NCI-H1694 treated with DMSO at 0.1 percent for 48 hours (cell line): ENCODE measurements around the gene ERBB2.
A peak's percentile ranks its signal among the peaks of the same experiment; 100 is the strongest.
"Not testable (repeated sequence)": the region's sequence is repeated elsewhere in the genome, so short reads cannot be mapped to it uniquely, and the experiment has no call there.

ENCODE experiments used
- DNase-seq: peaks from one replicate; lab custom pipeline; 2025; lab: John Stamatoyannopoulos, UW

ERBB2 gene

DNA sequence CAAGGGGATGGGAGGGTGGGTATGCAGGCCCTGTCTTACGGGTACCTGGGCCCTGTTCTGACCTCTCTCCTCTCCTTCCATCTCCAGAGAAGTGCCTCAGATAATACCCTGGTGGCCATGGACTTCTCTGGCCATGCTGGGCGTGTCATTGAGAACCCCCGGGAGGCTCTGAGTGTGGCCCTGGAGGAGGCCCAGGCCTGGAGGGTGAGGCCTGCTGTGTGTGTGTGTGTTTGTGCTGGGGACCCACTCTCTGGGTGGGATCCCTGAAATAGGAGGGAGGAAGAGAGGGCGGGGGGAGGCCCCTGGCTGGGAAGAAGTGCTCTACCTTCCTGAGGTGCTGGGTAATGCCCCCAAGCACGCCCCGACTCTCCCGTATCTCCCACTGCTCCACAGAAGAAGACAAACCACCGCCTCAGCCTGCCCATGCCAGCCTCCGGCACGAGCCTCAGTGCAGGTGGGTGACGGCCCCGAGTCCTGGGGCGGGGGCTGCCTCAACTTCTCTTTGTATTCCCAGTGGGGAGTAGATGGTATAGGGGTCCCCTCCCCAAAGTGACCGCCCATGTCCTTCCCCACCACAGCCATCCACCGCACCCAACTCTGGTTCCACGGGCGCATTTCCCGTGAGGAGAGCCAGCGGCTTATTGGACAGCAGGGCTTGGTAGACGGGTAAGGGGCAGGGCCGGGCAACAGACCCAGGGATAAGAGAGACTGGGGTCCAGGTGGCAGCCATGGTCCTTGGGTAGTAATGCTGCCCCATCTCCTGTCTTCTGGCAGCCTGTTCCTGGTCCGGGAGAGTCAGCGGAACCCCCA lies 45.7 kb downstream of the ERBB2 start:
- no peak for DNase-seq

DNA sequence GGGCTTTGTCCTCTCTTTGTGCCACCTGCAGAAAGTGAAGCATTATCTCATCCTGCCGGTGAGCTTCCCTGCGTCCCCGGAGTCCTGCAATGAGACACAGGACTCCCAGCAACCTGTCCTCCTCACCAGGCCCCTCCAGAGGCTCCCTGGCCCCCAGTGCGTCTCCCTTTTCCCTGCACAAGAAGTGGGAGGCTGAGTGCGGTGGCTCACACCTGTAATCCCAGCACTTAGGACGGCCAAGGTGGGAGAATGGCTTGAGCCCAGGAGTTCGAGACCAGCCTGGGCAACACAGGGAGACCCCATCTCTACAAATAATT lies 46.2 kb downstream of the ERBB2 start:
- no peak for DNase-seq

DNA sequence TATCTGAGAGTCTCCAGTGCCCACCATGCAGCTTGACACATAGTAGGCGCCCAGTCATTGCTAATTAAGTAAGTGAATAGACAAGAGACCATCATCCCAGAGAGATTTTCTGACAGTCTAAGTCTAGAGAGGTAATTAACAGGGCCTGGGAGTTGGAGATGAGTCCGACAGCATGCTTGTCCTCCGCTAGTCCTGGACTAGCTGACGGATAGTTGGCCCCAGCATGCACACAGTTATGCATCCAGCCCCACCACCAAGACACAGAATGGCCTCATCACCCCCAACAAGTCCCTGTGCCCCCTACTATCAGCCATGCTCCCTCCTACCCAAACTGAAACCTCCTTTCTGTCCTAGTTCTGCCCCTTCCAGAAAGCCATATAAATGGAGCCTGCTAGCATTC lies 47.9 kb downstream of the ERBB2 start:
- DNase-seq: no peak

DNA sequence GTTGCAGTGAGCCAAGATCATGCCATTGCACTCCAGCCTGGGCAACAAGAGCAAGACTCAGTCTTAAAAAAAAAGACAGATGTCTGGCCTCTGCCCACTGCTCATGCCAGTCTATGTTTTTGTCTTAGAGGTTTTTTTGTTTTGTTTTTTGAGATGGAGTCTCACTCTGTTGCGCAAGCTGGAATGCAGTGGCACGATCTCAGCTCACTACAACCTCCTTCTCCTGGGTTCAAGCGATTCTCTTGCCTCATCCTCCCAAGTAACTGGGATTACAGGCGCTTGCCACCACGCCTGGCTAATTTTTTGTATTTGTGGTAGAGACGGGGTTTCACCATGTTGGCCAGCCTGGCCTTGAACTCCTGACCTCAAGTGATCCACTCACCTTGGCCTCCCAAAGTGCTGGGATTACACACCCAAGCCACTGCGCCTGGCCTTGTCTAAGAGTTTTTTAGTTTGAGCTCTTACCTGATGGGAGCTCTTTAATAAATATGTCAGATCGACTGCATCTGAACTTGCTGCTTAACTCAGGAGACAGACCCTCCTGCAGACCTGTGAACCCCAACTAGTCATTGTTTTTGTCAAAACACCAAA lies 48.7 kb downstream of the ERBB2 start:
- DNase-seq: not testable (repeated sequence)

DNA sequence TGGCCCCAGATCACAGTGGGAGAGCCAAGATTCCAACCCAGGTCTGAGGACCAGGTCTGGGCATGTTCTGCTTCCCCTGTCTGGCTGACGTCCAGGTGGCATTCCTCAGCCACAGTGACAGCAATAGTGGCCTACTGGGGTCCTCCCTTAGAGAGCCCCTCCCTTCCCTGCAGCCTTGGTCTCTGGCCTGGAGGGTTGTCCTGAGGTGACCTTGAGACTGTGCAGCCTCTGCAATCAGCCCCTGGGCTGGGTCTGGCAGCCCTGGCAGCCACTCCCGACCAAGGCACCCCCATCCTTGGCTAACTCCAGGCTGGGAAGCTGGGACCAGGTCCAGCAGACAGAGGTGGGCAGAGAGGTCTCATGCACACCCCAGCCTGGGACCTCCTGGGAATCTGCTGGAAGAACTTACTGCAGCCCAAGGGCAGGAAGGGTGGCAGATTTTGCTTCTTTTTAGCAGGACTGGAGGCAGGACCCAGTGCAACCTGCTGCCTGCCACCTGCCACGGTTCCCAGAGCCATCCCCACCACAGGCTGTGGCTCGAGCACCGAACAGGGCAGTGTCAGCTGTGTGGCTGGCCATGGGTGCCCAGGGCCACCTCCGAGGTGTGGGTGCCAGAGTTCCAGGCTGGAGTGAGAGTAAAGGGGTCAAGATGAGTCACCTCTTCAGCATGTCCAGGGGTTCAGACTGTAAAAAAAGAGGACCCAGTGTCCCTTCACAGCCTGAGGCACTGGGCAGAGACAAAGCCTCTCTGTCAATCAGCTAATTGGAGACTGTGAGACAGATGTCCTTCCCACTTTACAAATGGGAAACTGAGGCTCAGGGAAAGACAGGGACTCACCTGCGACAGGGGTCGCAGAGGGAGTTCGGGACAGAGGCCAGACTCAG lies 50.5 kb downstream of the ERBB2 start:
- DNase-seq: no peak

DNA sequence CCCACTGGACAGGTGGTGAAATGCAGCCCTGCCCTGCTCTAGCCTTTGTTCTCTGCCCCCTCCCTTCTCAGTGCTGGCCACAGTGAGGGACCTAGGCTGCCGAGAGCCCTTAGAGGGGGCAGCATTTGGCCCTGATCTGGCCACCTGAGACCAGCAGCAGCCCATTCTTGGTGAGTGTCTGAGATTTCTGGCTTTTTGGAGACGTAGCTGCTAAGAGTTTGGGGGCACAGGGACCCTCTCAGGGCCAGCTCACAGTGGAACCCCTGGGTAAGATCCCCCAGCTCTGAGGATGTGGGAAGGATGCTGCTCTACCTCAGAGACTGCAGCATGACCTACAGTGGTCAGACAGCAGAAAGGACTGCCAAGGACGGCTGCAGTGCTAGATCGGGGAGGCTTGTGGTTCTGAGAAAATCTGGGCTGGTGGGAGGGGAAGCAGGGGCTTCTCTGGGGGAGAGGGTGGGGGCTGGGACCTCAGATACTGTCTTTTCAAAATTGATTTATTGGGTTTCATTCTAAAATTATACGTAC lies 51.2 kb downstream of the ERBB2 start:
- no peak for DNase-seq

DNA sequence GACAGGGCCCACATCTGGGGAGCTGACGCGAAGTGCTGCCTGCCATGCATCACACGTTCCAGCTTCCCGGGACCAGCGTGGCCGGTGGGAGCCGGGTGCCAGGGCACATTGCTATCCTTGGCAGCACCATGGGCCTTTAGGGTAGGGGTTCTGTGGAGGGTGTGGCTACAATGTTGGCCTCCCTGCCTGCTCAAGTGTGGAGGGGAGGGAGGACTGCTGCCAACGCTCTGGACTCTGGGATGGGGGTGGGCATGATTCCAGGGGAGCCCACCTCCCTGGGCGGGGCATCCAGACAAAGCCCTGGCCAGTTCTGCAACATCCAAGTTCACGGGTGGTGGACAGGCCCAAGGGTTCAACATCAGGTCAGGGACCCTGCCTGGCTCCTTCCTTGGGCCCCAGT lies 51.8 kb downstream of the ERBB2 start:
- no peak for DNase-seq

DNA sequence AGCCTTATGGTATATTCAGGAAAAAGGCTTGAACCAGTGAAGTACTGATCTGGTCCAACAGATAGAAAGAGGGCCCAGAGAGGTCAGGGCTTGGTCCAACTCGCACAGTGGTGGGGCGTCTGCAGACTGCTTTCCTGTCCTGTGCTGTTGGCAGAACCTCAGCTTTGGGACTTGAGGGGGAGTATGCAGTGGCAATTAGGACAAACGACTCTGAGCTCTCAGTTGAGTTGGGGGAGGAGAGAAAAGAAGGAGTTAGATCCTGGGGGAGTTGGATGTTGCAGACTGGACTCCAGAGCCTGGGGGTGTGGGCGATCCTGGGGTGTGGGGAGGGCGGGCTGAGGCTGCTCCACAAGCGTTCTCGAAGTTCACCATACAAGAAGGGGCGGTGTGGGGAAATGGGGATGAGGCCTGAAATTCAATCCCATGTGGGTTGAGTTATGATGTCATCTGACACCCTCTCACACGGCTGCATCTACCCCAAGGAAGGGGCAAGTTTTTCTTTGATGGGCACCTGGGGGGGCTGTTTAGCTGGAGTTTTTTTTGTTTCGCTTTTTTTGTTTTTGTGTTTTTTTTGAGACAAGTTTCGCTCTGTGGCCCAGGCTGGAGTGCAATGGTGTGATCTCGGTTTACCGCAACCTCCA lies 52.5 kb downstream of the ERBB2 start:
- DNase-seq: no peak

DNA sequence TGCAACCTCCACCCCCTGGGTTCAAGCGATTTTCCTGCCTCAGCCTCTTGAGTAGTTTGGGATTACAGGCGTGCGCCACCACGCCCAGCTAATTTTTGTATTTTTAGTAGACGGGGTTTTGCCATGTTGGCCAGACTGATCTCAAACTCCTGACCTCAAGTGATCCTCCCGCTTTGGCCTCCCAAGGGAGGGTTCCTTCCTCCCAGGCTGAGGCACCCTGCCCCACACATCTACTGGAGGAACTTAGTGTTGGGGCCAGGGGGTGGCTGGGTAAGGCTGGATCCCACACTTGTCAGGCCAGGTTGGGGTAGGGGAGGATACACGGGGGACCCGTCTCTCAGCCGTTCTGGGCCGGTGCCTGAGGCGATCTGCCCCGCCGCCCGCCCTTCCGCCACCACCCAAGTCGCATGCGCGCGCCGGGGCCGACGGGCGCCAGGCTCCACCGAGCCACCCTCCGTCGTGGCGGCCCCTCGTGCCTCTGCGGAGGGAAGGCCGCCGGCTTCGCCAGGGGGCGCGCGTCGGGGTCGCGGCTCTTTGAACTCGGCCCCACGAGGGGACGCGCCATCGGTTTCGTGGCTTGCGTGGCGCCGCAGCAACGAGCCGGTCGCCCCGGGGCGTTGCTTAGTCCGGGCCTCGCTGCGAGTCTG lies 53.8 kb downstream of the ERBB2 start:
- DNase-seq: peak; percentile 60

DNA sequence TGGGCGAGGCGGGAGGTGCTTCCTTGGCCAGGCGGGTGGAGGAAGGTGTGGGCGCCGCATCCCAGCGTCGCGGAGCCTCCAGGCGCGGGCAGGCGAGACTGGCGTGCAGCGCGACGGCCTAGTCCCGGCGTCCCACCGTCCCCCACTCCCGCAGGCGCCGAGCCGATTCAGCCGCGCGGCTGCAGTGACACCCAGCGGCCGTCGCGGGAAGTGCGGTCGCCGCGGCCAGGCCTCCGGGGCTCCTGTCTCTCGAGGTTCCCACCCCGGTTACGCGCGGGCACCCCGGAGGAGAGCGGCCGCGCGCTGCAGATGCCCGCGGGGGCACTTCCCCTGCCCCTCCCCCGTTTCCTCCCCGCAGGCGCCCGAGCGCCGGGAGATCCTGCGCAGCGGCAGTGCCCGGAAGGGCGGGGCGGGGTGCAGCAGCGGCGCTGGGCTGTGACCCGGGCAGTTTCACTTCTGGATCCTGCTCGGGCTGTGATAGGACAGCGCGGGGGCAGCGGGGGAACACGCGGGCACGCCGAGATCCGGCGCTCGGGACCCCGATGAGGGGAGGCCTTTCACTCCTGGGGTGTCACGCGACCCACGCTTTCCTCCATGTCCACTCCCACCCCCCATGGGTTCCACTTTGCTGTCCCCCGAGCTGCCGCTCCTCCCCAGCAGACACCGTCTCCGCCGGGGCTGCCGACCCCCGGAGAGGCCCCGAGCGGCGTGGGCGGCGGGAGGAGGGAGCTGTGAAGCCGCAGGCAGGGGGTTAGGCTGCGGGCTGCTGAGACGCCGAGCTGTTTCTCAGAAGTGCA lies 54.5 kb downstream of the ERBB2 start:
- DNase-seq: peak; percentile 60

DNA sequence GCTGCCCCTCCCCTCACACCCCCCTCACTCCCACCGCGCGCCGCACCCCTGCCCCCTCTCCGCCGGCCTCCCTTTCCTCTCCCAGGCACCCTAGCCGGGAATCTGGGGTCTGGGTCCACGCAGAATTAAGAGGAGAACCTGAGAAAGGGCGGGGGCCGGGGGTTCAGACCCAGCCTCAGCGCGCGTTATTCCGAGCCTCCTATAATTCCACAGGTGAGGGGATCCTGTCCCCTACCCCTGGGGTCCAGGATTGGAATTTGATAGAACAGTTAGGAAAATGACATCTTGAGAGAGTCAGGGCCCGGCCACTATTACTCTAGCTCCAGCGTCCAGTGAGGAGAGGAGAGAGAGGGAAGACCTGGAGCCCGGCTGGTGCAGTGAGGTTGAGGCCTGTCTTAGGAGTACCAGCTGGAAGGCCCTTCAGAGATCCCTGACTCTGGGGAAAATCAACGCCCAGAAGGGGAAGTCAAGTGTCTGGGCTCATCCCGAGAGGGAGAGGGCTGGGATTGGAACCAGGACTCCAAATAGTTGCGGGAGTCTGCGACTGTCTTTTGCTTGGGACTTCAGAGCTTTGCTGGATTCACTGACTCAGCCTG lies 55.2 kb downstream of the ERBB2 start:
- no peak for DNase-seq

DNA sequence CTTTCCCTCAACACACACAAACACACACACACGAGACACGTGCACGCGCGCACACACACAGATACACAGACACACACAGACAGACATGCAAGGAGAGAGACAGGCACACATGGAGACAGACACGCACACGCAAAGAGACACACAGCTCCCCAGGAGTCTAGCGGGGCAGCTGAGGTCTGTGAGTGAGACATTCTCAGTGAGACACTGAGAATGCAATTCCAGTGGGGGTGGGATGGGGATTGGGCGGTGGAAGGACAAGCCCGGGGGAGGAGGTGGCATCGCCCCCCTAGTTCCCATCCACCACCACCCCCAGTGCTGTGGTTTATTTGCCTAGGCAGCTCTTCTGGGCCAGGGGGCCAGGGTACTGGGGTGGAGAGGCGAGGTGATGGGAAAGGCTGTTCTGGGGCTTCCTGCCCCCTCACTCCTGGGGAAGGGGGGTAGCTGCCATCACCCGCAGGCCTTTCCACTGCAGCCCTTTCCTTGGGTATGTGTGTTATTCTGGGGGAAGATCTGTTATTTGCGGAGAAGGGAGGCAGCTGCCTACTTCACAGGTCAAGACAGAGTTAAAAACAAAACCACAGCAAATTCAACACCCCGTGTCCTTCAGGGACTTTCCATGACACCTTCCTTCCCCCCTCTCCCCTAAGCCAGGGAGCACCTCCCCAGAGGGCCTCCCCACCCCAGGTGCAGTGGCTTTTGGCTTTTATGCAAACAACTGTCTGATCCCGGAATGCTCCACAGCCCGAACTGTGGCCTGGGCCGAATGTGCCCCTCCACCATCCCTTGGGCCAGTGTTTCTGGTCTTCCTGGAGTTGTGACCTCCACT lies 55.9 kb downstream of the ERBB2 start:
- no peak for DNase-seq

DNA sequence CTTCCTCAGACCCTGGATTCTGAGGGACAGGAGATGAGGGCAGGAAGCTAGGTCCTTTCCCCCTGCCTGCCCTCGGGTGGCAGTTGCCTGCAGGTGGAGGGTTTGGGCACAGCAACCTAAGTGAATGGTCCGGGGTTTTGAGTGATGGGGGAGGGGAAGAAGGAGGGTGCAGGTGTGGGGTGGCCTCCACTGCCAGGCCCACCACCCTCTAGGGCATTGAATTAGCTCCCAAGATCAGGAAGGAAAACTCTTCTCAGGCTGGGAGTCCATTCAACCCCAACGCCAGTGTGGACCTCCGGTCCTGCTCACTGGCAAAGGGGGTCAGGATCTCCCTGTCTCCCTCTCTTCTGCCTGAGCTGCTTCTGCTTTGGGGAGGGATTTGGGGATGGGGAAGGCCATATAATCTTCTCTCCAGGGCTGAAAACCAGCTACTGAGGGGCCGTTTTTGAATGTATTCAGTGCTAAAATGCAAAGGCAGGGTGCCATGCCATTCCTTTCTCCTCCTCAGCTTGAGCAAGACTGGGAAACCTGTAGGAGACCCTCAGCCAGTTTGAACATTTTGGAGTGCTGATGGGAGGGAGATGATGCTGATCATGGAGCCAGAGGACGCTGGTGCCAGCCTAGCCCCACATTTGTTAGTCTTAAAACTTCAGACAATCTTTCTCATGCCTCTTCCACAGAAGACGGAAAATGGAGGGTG lies 56.7 kb downstream of the ERBB2 start:
- no peak for DNase-seq

DNA sequence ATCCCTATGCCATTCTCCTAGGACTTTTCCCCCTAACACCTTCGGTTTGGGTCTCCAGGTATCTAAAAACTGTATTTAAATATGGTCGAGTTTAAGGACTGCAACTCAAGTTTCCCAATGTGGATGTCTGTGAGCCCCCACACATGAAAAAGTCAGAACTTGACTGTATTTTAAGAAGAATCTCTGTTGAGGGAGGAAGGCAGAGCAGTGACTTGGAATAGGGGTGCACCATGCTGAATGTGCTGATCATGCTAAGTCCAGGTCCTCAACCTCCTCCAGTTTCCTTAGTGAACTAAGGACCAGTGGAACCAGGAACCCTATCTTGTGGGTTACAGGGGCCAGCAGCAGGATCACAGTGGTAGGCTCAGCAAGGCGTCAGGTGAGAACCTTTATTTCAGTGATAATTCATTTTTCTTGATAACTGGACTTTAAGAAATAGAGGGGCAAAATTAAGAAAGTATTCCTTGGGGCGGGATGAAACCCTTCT lies 57.4 kb downstream of the ERBB2 start:
- no peak for DNase-seq

DNA sequence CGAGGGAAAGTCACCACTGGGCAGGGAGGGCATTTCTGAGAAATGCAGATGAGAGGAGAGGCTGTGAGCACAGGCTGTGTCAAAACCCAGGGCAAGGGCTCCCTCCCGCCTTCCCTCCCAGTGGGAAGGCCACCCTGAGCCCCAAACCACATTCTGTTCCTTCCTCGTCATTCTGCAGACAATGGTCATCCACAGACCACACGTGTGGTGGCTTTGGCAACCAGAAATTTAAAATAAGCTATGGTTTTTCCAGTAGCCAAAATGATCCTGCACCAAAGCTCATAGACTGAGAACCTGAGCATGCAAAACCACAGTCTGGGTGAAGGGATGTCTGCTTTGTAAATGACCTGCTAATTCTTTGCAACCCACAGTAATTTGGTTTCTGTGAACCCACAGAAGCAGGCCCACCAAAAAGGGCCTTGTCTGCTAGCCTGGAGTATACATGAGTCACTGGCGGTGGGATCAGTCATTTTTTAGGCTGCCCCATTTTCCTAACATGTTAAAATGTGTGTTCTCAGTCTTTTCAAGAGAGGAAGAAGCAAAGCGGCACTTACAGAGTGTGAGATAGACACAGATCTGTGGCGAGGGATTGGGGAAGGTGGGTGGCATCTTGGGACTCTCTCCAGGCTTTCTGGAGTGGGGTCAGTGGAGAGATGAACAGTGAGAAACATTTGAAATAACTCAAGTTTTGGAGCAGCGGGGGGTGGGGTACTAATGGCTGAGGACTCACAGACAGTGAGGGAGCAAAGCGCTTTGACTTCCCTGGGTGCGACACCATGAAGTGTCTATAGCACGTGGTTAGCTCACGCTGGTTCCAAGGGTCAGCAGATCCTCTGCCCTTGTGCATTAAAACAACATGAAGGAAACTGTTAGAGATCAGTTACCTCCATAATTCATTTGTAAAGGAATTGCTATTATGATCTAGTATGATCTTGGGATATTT lies 58.3 kb downstream of the ERBB2 start:
- DNase-seq: no peak

DNA sequence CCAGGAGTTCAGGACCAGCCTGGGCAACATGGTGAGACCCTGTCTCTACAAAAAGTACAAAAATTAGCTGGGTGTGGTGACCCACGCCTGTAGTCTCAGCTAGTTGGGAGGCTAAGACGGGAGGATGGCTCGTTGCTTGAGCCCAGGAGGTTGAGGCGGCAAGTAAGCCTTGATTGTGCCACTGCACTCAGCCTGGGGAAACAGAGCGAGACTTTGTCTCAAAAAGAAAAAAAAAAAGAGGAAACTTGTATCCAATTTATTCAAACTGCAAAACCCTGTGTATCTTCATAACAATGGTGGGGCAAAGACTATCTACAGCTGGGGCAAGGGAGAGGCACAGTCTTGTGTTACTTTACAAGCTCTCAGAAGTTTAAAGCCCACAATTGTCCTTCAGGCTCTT lies 59.3 kb downstream of the ERBB2 start:
- DNase-seq: no peak

DNA sequence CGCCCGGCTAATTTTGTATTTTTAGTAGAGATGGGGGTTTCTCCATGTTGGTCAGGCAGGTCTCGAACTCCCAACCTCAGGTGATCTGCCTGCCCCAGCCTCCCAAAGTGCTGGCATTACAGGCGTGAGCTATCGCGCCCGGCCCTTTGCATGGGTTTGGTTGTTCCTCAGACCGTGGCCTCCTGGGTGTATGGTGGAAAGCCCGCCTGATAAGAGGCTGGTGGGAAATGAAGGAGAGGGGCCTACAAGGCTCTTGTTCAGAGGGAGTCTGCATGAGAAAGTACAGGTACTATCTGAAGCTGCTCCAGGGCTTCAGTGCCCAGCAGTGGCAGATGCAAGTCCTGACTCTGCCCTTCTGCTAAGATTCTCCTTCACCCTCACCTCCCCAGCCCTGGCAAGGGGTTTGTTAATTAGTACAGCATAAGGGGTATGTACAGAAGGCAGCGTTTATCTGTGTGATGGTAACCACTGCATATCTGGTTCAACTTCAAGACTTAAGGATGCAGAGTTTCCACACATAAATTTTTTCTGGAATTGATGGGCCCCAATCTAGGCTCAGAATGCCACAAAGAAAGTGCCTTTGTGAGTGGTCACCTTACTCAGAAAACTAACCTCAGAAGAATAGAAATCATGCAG lies 62.1 kb downstream of the ERBB2 start:
- DNase-seq: no peak
